Stimulated activated CD4-positive, alpha-beta T cell treated with anti-CD3 and anti-CD28 coated beads, Interleukin-2, amount 100 ng/mL, for 24 hours (primary cell): Measurements from ENCODE around the gene PRIM2.
"Not testable (repeated sequence)": the region's sequence is repeated elsewhere in the genome, so short reads cannot be mapped to it uniquely, and the experiment has no call there.

Experiments
- DNase-seq, 2 donors: peaks; one replicate each; pipeline ENCODE4 v3.0.0-alpha.2; 2020

The PRIM2 gene, protein sequence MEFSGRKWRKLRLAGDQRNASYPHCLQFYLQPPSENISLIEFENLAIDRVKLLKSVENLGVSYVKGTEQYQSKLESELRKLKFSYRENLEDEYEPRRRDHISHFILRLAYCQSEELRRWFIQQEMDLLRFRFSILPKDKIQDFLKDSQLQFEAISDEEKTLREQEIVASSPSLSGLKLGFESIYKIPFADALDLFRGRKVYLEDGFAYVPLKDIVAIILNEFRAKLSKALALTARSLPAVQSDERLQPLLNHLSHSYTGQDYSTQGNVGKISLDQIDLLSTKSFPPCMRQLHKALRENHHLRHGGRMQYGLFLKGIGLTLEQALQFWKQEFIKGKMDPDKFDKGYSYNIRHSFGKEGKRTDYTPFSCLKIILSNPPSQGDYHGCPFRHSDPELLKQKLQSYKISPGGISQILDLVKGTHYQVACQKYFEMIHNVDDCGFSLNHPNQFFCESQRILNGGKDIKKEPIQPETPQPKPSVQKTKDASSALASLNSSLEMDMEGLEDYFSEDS

DNA sequence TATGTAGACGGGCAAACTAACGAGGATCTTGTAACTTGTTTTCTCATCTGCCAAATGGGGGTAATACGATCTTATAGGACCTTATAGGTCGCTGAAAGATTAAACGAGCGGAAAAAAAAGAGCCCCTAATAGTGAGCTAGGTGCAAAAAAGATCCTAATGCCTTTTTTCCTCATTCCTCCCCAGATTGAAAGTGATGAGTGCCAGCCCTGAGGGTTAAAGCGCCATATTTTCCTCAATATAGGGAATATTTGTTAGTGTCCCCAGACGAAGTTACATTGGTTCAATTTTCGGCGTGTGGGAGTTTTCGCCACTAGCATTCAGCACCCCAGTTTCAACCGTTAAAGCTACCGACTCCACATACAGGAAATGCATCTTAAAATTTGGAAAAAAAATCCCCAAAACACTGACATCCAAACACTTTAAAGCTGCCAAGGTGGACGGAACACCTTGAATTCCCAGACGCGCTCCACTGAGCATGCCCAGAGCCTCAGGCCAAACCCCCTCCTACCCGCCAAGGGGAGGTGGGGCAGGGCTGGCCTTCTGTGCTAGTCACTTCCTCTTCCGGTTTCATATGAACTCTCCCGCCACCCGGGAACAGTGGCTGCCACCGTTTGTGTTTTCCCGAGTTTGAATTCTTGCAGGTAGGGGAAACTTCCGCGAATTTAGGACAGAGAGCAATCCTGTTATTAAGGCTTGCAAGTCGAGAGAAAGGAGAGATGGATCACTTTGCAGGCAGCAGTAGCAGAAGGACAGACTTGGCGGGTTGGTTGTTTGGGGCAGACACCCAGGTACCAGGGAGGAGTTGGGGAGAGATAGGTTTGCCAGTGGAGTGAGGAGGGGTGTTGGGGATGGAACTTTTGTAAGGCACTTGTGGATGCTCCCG is at the start of gene PRIM2:
TSS of gene PRIM2 (plus strand) at position 571 of the 884 bp plus-strand sequence. CDS start 816 bp downstream, outside the sequence.
- peak; percentile 86 to 88 for DNase-seq

DNA sequence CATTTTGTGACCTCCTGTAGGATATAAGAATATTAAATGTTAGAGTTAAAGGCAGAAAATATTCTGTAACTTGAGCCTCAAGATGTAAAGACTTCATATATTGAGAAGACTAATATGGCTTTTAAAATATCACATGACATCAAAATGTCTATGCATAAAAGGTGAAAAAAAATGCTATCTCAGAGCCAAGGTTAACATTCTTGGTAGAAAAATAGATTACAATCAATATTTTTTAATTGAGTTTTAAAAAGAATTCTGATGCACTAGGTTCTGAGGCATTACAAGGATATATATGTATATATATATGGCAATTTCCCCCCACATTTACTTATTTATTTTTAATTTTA is 49.2 kb upstream of the PRIM2 start:
- DNase-seq = no peak

GRCh38 chr6:57274113-57274824 is 43.2 kb upstream of the PRIM2 start:
- DNase-seq = not testable (repeated sequence)

DNA sequence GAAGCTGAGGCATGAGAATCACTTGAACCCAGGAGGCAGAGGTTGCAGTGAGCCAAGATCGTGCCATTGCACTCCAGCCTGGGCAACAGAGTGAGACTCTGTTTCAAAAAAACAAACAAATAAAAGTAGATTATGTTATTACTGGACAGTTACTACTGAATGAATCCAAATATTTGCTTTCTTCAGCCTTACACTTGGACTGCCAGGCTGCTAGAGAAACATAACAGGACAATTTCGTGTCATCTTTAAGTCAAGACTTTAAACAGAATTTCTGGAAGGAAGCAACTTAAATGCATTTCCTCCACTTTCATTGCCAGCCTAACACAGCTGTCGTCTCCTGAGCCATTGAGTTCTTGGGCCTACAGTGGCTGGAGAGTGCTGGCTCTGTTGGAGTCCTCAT is 42.0 kb upstream of the PRIM2 start:
- no peak for DNase-seq

GRCh38 chr6:57276946-57277345 is 40.5 kb upstream of the PRIM2 start:
- DNase-seq = no peak

DNA sequence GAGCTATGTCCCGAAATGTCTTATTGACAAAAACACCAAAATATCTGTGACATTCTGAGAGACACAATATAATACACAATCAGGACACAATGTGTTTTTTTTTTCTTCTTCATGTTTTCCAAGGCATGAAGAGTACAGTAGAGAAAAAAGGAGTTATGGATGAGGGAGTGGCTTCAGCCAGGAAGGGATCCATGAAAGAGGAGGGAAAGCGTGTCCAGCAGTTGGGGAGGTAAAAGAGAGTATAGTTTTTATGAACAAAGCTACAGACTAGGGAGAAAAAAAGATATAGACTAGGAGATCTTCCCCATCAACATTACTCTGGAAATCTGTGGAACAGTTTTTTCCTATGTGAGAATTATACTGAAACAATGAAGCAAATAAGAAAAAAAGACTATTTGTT is 38.9 kb upstream of the PRIM2 start:
- no peak for DNase-seq

GRCh38 chr6:57279013-57279412 is 38.4 kb upstream of the PRIM2 start:
- DNase-seq = no peak

DNA sequence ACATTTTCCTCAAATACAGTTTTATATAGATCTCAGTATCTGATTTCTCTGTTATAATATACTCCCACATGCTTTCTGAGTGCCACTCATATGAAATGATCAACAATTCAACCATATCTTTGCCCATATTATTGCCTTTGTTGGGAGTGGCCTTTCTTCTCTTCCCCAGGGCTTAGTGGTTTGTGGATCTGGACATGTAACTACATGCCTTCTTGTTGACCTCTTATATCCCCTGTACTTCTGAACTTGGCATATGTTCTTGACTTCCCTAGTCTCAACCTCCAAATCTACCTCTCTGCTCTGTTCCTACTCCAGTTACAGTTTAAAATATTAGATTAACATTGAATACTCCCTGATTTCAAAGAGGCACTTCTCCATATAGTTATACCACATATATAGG is 34.3 kb upstream of the PRIM2 start:
- DNase-seq = no peak

DNA sequence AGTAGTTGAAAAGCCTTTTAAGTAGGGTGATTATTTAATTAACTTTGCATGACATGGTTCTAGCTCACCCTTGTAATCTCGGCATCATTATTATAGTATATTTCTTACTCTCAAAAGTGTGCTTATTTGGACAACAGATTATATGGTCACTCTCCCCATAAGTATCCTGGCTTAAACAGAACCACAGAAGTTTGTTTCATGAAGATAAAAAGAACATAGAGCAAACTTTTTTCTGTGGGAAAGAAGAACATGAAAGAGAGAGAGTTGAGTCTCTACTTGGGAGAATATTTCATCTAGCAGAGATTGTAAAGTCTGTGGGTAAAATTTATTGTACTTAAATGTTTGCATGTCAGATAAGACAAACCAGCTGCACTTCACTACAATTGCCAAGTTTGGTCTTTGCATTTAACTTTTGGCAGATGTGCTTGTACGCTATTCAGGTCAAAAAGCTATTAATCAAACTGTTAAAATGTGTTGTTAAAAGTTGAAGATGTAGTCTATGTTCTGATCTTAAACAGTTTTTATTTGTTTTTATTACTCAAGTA is 33.4 kb upstream of the PRIM2 start:
- no peak for DNase-seq

GRCh38 chr6:57288136-57288535 is 29.3 kb upstream of the PRIM2 start:
- DNase-seq = not testable (repeated sequence)

DNA sequence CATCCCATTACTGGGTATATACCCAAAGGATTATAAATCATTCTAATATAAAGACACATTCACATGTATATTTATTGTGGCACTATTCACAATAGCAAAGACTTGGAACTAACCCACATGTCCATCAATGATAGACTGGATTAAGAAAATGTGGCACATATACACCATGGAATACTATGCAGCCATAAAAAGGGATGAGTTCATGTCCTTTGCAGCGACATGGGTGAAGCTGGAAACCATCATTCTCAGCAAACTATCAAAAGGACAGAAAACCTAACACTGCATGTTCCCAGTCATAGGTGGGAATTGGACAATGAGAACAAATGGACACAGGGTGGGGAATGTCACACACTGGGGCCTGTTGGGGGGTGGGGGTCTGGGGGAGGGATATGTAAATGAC is 24.0 kb upstream of the PRIM2 start:
- not testable (repeated sequence) for DNase-seq

- DNase-seq = no peak
Measured at GRCh38 chr6:57294862-57295445, 22.5 kb upstream of the PRIM2 start.

GRCh38 chr6:57297505-57297904 is 19.9 kb upstream of the PRIM2 start:
- no peak for DNase-seq

DNA sequence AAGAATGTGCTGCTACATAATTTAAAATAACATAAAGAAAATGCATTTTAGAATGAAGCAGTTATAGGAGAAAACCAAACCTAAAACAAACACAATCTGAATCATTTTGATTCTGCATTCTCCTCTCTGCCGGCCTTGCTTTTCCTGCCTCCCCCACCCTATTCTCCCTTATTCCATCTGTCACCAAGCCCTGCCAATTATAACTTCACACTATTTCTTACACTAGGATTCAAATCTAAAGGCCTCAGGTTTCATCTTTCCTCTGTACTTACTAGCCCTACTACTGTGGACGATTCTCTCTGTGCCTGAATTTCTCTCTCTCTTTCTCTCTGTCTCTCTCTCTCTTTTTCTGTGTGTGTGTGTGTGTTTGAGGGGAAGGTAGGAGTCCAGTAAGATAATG is 18.7 kb upstream of the PRIM2 start:
- no peak for DNase-seq

DNA sequence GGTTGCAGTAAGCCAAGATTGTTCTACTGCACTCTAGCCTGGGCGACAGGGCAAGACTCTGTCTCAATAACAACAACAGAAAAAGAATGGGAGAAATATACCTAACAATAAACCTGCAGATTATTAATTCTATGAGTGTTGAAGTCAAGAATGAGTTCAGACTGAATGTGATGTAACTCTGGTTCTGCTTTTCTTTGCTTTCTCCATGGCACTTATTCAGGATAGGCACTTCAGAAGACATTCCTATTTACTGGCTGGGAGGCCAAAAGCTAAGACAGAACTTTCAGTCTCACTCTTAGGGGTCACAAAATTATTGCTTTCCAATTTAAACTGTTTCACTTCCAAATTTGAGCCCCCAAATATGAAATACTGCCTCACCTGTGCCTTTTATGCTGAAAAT is 15.7 kb upstream of the PRIM2 start:
- no peak for DNase-seq

GRCh38 chr6:57302477-57302876 is 15.0 kb upstream of the PRIM2 start:
- no peak for DNase-seq

GRCh38 chr6:57303931-57304681 is 13.3 kb upstream of the PRIM2 start:
- no peak for DNase-seq

GRCh38 chr6:57305107-57305506 is 12.3 kb upstream of the PRIM2 start:
- DNase-seq = no peak

- DNase-seq = no peak
Measured at GRCh38 chr6:57305761-57306160, 11.7 kb upstream of the PRIM2 start.

DNA sequence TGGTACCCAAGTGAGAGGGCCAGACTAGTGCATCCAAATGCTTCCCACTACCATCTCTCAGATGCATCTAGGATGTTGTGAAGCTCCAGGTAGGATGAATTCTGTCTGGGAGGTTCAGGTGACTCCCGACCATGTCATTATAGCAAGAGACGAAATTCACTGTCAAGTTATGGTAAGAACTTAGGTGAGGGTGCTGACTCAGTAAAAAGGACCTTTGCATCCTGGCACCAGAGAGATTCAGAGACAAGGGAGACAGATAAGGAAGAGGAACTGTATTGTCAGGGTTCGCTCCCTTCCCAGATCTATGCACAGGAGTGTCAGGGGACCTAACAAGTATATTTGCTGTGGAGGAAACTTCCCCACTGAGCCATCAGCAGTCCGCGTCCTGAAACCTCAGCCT is 11.2 kb upstream of the PRIM2 start:
- no peak for DNase-seq

- DNase-seq = no peak
Measured at GRCh38 chr6:57307850-57308249, 9.6 kb upstream of the PRIM2 start.

GRCh38 chr6:57308755-57309154 is 8.7 kb upstream of the PRIM2 start:
- DNase-seq = not testable (repeated sequence)
